K562 (cell line): Measurements from ENCODE around the gene OGDH. TPM values are rescaled to one million over a fixed set of nuclear protein-coding genes. Genes with fewer than 3 reads are reported as not detected.

Experiments used
- ATAC-seq: fragments of 200-7000 bp; cut with Tn5 transposase; 3 replicates; pipeline ENCODE4 v1.9.1; 2020; ENCODE audit warnings: moderate library complexity
- BruUV-seq: library from RNA; stranded (reverse); fragments of 400-500 nt; replicated peaks from 2 replicates; lab custom pipeline; 2021; lab: Mats Ljungman, UMichigan
- CTCF ChIA-PET: fragments of 300-600 bp; formaldehyde crosslinking; extraction: SDS; loops from one replicate; lab custom pipeline; 2021; ENCODE audit warnings: low intra/inter-chr PET ratio; lab: Yijun Ruan, JAX
- POLR2A ChIA-PET: fragments of 300-600, 350-650 bp; sonication (Branson Sonifier 250); formaldehyde crosslinking; extraction: SDS; loops from one replicate; lab custom pipeline; 2021; ENCODE audit warnings: antibody characterized with exemption, inconsistent platforms; lab: Yijun Ruan, JAX
- DNase-seq, 4 experiments: peaks; one replicate each; pipeline versions ENCODE4 v3.0.0 to v3.0.0-alpha.2; 2011 to 2018; ENCODE audit warnings: low spot score in 3 of 4, mixed read lengths in 3 of 4; ENCODE audit errors: extremely low read depth in 1 of 4
- FAIRE-seq: peaks from 2 replicates; lab custom pipeline; 2011; peaks lifted over from hg19 to GRCh38; lab: Jason Lieb, UNC
- H2AFZ ChIP-seq: 2 replicates; pipeline ENCODE4 v1.6.0; 2011; ENCODE audit warnings: low read depth, low read length, control low read depth, inconsistent platforms
- H3K27ac ChIP-seq: fragments of 200-600 bp; 3 replicates; pipeline ENCODE4 v1.8.0; 2011; ENCODE audit warnings: low read depth, mild to moderate bottlenecking, control low read depth, inconsistent platforms, low read length, moderate library complexity, mixed read lengths; ENCODE audit errors: extremely low read depth
- H3K27me3 ChIP-seq, 2 experiments: fragments of 300-600 bp in 1 of 2; 2 replicates in 1 of 2; 3 replicates in 1 of 2; pipeline versions ENCODE4 v1.6.0 to v1.8.0; 2011; ENCODE audit warnings: inconsistent platforms in 2 of 2, low read length in 2 of 2, mild to moderate bottlenecking in 1 of 2, mixed read lengths in 1 of 2, moderate library complexity in 1 of 2; ENCODE audit not compliant: control insufficient read depth in 2 of 2, insufficient read depth in 2 of 2
- H3K36me3 ChIP-seq: fragments of 300-600 bp; 3 replicates; pipeline ENCODE4 v1.8.0; 2011; ENCODE audit warnings: mild to moderate bottlenecking, low read length, inconsistent platforms; ENCODE audit not compliant: control insufficient read depth, insufficient read depth
- H3K4me1 ChIP-seq, 2 experiments: fragments of 200-600 bp in 1 of 2; replicated peaks in 1 of 2; 2 replicates in 1 of 2; 3 replicates in 1 of 2; pipeline versions ENCODE4 v1.5.1 to v1.8.0; 2011; ENCODE audit warnings: inconsistent platforms in 2 of 2, low read length in 2 of 2, mild to moderate bottlenecking in 1 of 2, mixed read lengths in 1 of 2, moderate library complexity in 1 of 2; ENCODE audit not compliant: control insufficient read depth in 2 of 2, insufficient read depth in 2 of 2
- H3K4me2 ChIP-seq: 2 replicates; pipeline ENCODE4 v1.6.1; 2011; ENCODE audit warnings: low read length, control low read depth, inconsistent platforms, mixed read lengths; ENCODE audit not compliant: insufficient read depth
- H3K4me3 ChIP-seq: fragments of 200-600 bp; sonication (generic), shearing (Covaris generic); 2 replicates; pipeline ENCODE4 v1.5.1; 2016; ENCODE audit warnings: control low read depth, inconsistent platforms
- H3K79me2 ChIP-seq: fragments of 200-600 bp; 3 replicates; pipeline ENCODE4 v1.8.0; 2011; ENCODE audit warnings: low read length, inconsistent platforms; ENCODE audit not compliant: control insufficient read depth, insufficient read depth
- H3K9ac ChIP-seq, 2 experiments: 2 replicates each; pipeline versions ENCODE4 v1.6.0 to v1.6.1; 2011; ENCODE audit warnings: low read depth in 2 of 2, low read length in 2 of 2, control low read depth in 1 of 2, inconsistent platforms in 1 of 2, mild to moderate bottlenecking in 1 of 2, mixed read lengths in 1 of 2; ENCODE audit not compliant: insufficient read depth in 1 of 2
- H3K9me1 ChIP-seq: one replicate; pipeline ENCODE4 v1.6.0; 2011; ENCODE audit warnings: inconsistent platforms, mild to moderate bottlenecking, low read length, moderate library complexity; ENCODE audit not compliant: control insufficient read depth, insufficient read depth
- H3K9me3 ChIP-seq: replicated peaks from 2 replicates; pipeline ENCODE4 v1.5.1; 2011; ENCODE audit warnings: low read depth, low read length, inconsistent platforms; ENCODE audit not compliant: control insufficient read depth, insufficient read depth
- H4K20me1 ChIP-seq: replicated peaks from 2 replicates; pipeline ENCODE4 v1.6.1; 2011; ENCODE audit warnings: low read length, inconsistent platforms, mixed read lengths; ENCODE audit not compliant: control insufficient read depth, insufficient read depth
- BRF1 ChIP-seq: IDR thresholded peaks from 3 replicates; pipeline ENCODE4 v1.6.1; 2011; ENCODE audit warnings: borderline replicate concordance, mild to moderate bottlenecking; ENCODE audit not compliant: insufficient read length; ENCODE audit errors: extremely low read depth
- CBFB ChIP-seq: sonication (generic); formaldehyde crosslinking; IDR thresholded peaks from 2 replicates; pipeline ENCODE4 v1.4.0; 2020; ENCODE audit warnings: mild to moderate bottlenecking, missing genetic modification reagents
- CEBPG ChIP-seq, 3 experiments: fragments of 200-800 bp in 1 of 3; sonication (Bioruptor generic) in 1 of 3; sonication (generic) in 1 of 3; formaldehyde crosslinking in 1 of 3; IDR thresholded peaks in 2 of 3; conservative IDR thresholded peaks in 1 of 3; 2 replicates each; pipeline versions ENCODE4 v1.6.1 to v1.8.0; 2016 to 2022; ENCODE audit warnings: missing compliant biosample characterization in 2 of 3, missing genetic modification characterization in 2 of 3, mild to moderate bottlenecking in 1 of 3, missing genetic modification reagents in 1 of 3
- ELK3 ChIP-seq: fragments of 450-650 bp; formaldehyde crosslinking; IDR thresholded peaks from 2 replicates; pipeline ENCODE4 v1.4.0; 2020; ENCODE audit warnings: mild to moderate bottlenecking
- ETV1 ChIP-seq: fragments of 450-650 bp; conservative IDR thresholded peaks from 2 replicates; pipeline ENCODE4 v1.6.1; 2016; ENCODE audit warnings: missing genetic modification characterization, control low read depth, low read depth, missing compliant biosample characterization
- FOXJ3 ChIP-seq: sonication (generic); formaldehyde crosslinking; IDR thresholded peaks from 2 replicates; pipeline ENCODE4 v1.4.0; 2020; ENCODE audit warnings: mild to moderate bottlenecking, missing genetic modification reagents
- HNRNPH1 ChIP-seq: fragments of 200-400 bp; formaldehyde crosslinking; optimal IDR thresholded peaks from 2 replicates; pipeline ENCODE3; 2017; ENCODE audit warnings: low read depth, mild to moderate bottlenecking, low read length, moderate library complexity
- ILK ChIP-seq: fragments of 450-650 bp; IDR thresholded peaks from 2 replicates; pipeline ENCODE4 v1.6.1; 2016; ENCODE audit warnings: missing genetic modification characterization, low read depth, mild to moderate bottlenecking, missing compliant biosample characterization, moderate library complexity, borderline replicate concordance
- MAFG ChIP-seq: fragments of 450-650 bp; conservative IDR thresholded peaks from 2 replicates; pipeline ENCODE4 v1.6.1; 2016; ENCODE audit warnings: missing genetic modification characterization, missing compliant biosample characterization
- NRF1 ChIP-seq, 2 experiments: fragments of 450-650 bp; IDR thresholded peaks in 1 of 2; conservative IDR thresholded peaks in 1 of 2; 2 replicates each; pipeline ENCODE4 v1.6.1; 2014; ENCODE audit warnings: mild to moderate bottlenecking in 2 of 2
- POLR3A ChIP-seq: IDR thresholded peaks from 2 replicates; pipeline ENCODE4 v1.6.1; 2011; ENCODE audit warnings: borderline replicate concordance, mild to moderate bottlenecking, moderate library complexity; ENCODE audit not compliant: insufficient read length, insufficient read depth; ENCODE audit errors: extremely low read depth
- SUPT5H ChIP-seq: fragments of 450-650 bp; IDR thresholded peaks from 2 replicates; pipeline ENCODE4 v1.6.1; 2016
- TCF7 ChIP-seq: sonication (generic); IDR thresholded peaks from 2 replicates; pipeline ENCODE4 v1.6.1; 2016; ENCODE audit warnings: antibody characterized with exemption, borderline replicate concordance
- ZBTB1 ChIP-seq: sonication (generic); formaldehyde crosslinking; IDR thresholded peaks from 2 replicates; pipeline ENCODE4 v1.8.1; 2023; ENCODE audit warnings: missing genetic modification reagents, low read depth, mild to moderate bottlenecking, borderline replicate concordance
- ZNF280B ChIP-seq: fragments of 250-450 bp; sonication (Bioruptor Pico); IDR thresholded peaks from 2 replicates; pipeline ENCODE4 v1.5.1; 2021; ENCODE audit warnings: mild to moderate bottlenecking
- ZNF766 ChIP-seq: fragments of 200-800 bp; sonication (Bioruptor generic); conservative IDR thresholded peaks from 2 replicates; pipeline ENCODE4 v1.6.1; 2016; ENCODE audit warnings: missing genetic modification characterization, missing compliant biosample characterization
- WGBS: fragments of 100-300 bp; shearing (Covaris generic); methylation state at CpG from one replicate; pipeline ENCODE4 v1.1.6; 2016; ENCODE audit warnings: low coverage, mixed read lengths; ENCODE audit not compliant: insufficient coverage; ENCODE audit errors: missing lambda C conversion rate; 5-methylcytosine and 5-hydroxymethylcytosine counted together
- in situ Hi-C: fragments of 300-500 bp; cut with MboI; formaldehyde crosslinking; loops from 4 replicates; pipeline ENCODE4 v1.15.0; 2018; ENCODE audit warnings: inconsistent platforms, mixed read lengths
- intact Hi-C: fragments of 100-400 bp; cut with micrococcal nuclease; formaldehyde crosslinking; loops from 2 replicates; pipeline ENCODE4 v1.14.2; 2022
- polyA plus RNA-seq, 8 experiments: library from polyadenylated mRNA; depleted of rRNA in 4 of 8; stranded (reverse) in 5 of 8; unstranded in 3 of 8; fragments of >200 nt; fragmentation: Nextera tagmentation in 2 of 8; fragmentation: Illumina TruSeq in 1 of 8; extraction: Ambion mirVana in 2 of 8; extraction: Trizol in 1 of 8; gene quantifications; 2 replicates each; pipeline versions ENCODE4 v1.2.1 to v1.2.3, GENCODE V29; 2011 to 2014; ENCODE audit warnings: inconsistent platforms in 1 of 8, missing spikeins in 1 of 8
- total RNA-seq, 7 experiments: library from RNA; depleted of rRNA in 6 of 7; stranded (reverse); fragments of >200 nt in 6 of 7; fragmentation: Illumina TruSeq in 2 of 7; extraction: Trizol in 2 of 7; gene quantifications; 2 replicates each; pipeline versions ENCODE4 v1.2.1 to v1.2.3, GENCODE V29; 2011 to 2021; ENCODE audit warnings: low replicate concordance in 1 of 7

Gene OGDH
- total and polyA plus RNA-seq, 9 of the 15 experiments (the other 6 are each of a cell fraction or from before 2014, with no cell fraction given) = 3.1 to 80.3 (median 23.5) TPM

GRCh38 chr7:44693641-44694313 lies 87.3 kb downstream of the OGDH start:
- 0 out of 4 replicates have a peak overlapping the region, but pooled peaks of 1 of the 2 experiments have one; percentile 16 for H3K9ac ChIP-seq
- intact Hi-C loops (no loop called here), in situ Hi-C loops (no loop called here)
- no peak for FAIRE-seq
- CTCF ChIA-PET = no interaction called here
- no peaks in the 10 kb centered on the region for H3K79me2 ChIP-seq
- WGBS = 98% methylated on average over 16 of the region's 19 CpGs
- no peak overlapping the region; the same call in 2 of the 3 replicates for H3K27ac ChIP-seq
- H4K20me1 ChIP-seq = no peaks in the 10 kb centered on the region
- H3K9me3 ChIP-seq = no peaks in the 10 kb centered on the region; the same call in 1 of the 2 replicates
- no peaks in the 10 kb centered on the region for H3K27me3 ChIP-seq
- no peak for ATAC-seq
- H3K36me3 ChIP-seq = peaks cover 70% of the 10 kb centered on the region
- H2AFZ ChIP-seq = no peak overlapping the region
- no peak overlapping the region for H3K4me2 ChIP-seq
- no TSS peak for BruUV-seq
- no peak for DNase-seq
- H3K9me1 ChIP-seq = no peaks in the 10 kb centered on the region
- peaks cover 0 to 4% of the 10 kb centered on the region in 2 experiments; a peak in 1 of 5 replicates for H3K4me1 ChIP-seq
- POLR2A ChIA-PET = interaction anchor here (0.7 to 1.2 kb wide), 2 partner anchors 16 to 26 kb away, joined by 3 to 5 read pairs; no protein-coding TSS in a partner anchor
- H3K4me3 ChIP-seq = no peak overlapping the region
- TF ChIP-seq FOXJ3 (CRISPR knock-in tag) (no peak), ILK (tag) (no peak), MAFG (tag) (no peak), HNRNPH1 (no peak), POLR3A (no peak), CEBPG (CRISPR knock-in tag; IDR thresholded peaks at IDR 0.05) (no peak), CEBPG (tag; conservative IDR thresholded peaks at IDR 0.05 in 1 of 2, IDR thresholded peaks at IDR 0.05 in 1 of 2) (no peak), ZNF766 (CRISPR knock-in tag) (no peak), CBFB (CRISPR knock-in tag) (no peak), TCF7 (no peak), SUPT5H (no peak), NRF1 (conservative IDR thresholded peaks at IDR 0.05 in 1 of 2, IDR thresholded peaks at IDR 0.05 in 1 of 2) (no peak), ETV1 (no peak), ZBTB1 (CRISPR knock-in tag) (no peak), ZNF280B (CRISPR knock-in tag) (no peak), BRF1 (no peak), ELK3 (CRISPR knock-in tag) (no peak)
